Measurements from ENCODE around the gene STARD9. TPM values are rescaled to one million over a fixed set of nuclear protein-coding genes. Genes with fewer than 3 reads are reported as not detected.

STARD9 gene
- total and polyA plus RNA-seq, 9 of the 15 experiments (the other 6 are each of a cell fraction or from before 2014, with no cell fraction given) = 0.45 to 6.0 (median 3.6) TPM

GRCh38 chr15:42736793-42737528 lies 161.6 kb downstream of the STARD9 start, which contains the start of gene CDAN1 (continued):
- peak; percentile 68 for TF ChIP-seq ZBTB9 (CRISPR knock-in tag; IDR thresholded peaks at IDR 0.05)
- TF ChIP-seq MYC (IDR thresholded peaks at IDR 0.05; ENCODE audit: low read depth, low read length) = peak; percentile 31; the same call in 1 of the 2 replicates
- TF ChIP-seq MYC (CRISPR knock-in tag; IDR thresholded peaks at IDR 0.05; ENCODE audit: borderline replicate concordance, low read depth) = no peak
- TF ChIP-seq MAFF (IDR thresholded peaks at IDR 0.05; ENCODE audit: low read length) = no peak
- no peak for TF ChIP-seq ZNF717 (CRISPR knock-in tag; IDR thresholded peaks at IDR 0.05)
- TF ChIP-seq STAT5A (IDR thresholded peaks at IDR 0.05; ENCODE audit: borderline replicate concordance, low read length) = no peak
- peak; percentile 66; the same call in 1 of the 2 replicates for TF ChIP-seq RB1 (IDR thresholded peaks at IDR 0.05; ENCODE audit: low read depth)
- no peak for TF ChIP-seq ELF4 (CRISPR knock-in tag; IDR thresholded peaks at IDR 0.05)
- TF ChIP-seq ZNF274 (IDR thresholded peaks at IDR 0.05; ENCODE audit: borderline replicate concordance, low read depth, low read length) = no peak
- peak; percentile 76; the same call in 1 of the 2 replicates for TF ChIP-seq GTF2E2 (tag; IDR thresholded peaks at IDR 0.05)
- peak; percentile 10 for TF ChIP-seq FUS (optimal IDR thresholded peaks at IDR 0.05; ENCODE audit: low read depth, low read length)
- TF ChIP-seq EZH2 (IDR thresholded peaks at IDR 0.05; ENCODE audit: borderline replicate concordance, low read depth, low read length) = no peak
- no peak for TF ChIP-seq HCFC1 (IDR thresholded peaks at IDR 0.05; ENCODE audit: low read depth, low read length)
- no peak for TF ChIP-seq ZNF282 (CRISPR knock-in tag; IDR thresholded peaks at IDR 0.05)
- no peak for TF ChIP-seq ZNF407 (IDR thresholded peaks at IDR 0.05; ENCODE audit: low read depth)
- no peak for TF ChIP-seq HMG20A (CRISPR knock-in tag; conservative IDR thresholded peaks at IDR 0.05)
- TF ChIP-seq CBFA2T2 (conservative IDR thresholded peaks at IDR 0.05) = no peak
- no peak for TF ChIP-seq NELFE (IDR thresholded peaks at IDR 0.05; ENCODE audit: insufficient read depth, insufficient read length)
- no peak for TF ChIP-seq ZBTB17 (CRISPR knock-in tag; IDR thresholded peaks at IDR 0.05)
- no peak for TF ChIP-seq MECOM (CRISPR knock-in tag; IDR thresholded peaks at IDR 0.05)
- TF ChIP-seq SMARCE1 (IDR thresholded peaks at IDR 0.05) = no peak
- TF ChIP-seq ZNF586 (CRISPR knock-in tag; conservative IDR thresholded peaks at IDR 0.05) = no peak
